GM19468 (cell line): Measurements from ENCODE around the gene SCN7A.

Source experiments
- ATAC-seq: cut with Tn5 transposase; IDR thresholded peaks from one replicate; pipeline ENCODE4 v1.9.1; 2021; ENCODE audit warnings: mild to moderate bottlenecking, moderate library complexity, moderate number of reproducible peaks; ENCODE audit not compliant: unreplicated experiment; ENCODE audit errors: extremely low read depth

Gene SCN7A

DNA sequence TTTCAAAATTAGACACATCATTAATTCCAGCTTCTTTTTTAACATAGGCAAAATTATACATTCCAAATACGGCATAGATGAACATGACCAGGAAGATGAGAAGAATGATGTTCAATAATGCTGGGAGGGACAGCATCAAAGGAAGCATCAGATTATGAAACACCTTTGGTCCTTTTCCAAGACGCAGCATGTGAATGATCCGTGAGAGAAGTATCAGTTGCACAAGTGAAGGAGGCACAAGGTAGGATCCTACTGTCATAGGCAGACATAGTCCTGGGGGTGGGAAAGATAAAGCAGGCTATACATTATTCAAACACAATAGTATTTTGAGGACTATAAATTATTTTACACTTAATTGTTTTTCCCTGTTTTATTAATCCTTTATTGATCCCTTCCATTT lies 87.7 kb downstream of the SCN7A start:
- no peak for ATAC-seq

DNA sequence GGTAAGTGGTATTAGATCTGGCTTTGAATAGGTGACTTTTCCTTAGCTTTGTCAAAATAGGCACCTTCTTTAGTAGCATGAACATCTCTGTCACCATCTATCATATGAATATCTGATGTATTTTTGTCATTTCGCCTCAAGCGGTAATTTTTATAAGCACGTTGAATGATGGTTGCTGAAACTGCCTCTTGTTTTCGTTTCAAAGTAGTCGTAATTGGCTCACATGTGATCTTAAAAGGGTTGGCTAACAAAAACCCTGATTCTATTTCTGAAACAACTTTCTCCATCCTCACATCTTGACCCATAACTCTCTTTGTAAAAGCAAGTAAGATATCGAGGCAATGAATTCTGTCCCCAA lies 88.5 kb downstream of the SCN7A start:
- ATAC-seq: no peak

DNA sequence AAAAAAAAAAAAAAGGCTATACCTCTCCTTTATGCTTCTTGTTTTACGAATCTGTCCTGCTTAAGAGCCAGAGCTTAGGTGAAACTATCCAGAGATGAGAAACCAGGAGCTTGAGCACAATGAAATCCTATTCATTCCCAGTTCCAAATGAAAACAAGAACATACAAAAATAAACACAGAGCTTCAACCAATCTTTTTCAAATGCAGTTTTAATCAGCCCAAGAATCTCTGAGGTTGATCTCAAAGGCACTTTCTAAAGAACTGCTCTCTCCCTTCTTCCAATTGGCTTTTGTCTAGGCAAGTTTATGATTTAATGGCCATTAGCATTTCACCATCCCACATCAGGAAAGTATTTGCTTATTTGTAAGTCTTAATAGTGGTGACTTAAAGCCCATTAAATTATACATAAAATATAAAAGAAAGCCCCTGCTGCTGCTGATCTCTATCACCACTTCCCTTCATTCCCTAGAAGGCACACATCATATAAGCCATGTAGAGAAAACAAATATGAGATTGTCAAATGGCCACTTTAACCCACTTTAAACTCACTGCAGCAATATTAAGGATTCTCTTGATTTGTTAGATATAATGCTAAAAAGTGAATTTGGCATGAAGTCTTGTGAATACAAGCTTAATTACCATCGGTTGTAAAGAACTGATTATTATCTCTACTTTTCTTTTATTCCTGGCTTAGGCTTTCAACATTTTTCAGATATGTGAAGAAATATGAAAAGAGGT lies 89.0 kb downstream of the SCN7A start:
- no peak for ATAC-seq

DNA sequence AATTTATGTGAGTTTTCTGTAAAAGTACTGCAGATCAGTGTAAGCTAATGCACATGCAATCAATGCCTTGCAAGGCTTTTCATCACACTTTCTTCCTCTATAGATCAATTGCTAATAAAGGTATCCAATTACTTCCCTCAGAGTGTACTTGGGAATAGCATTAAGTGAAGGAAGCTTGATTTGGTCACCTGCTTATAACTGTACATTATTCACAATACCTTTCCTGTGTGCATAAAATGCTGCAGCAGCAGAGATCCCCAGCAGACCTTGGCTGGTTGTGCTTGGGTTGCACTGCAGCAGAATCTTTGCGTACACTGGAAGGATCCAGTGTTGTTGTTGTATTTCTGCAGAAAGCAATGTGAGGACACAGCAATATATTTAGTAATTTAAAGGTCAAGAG lies 99.8 kb downstream of the SCN7A start:
- ATAC-seq: no peak

DNA sequence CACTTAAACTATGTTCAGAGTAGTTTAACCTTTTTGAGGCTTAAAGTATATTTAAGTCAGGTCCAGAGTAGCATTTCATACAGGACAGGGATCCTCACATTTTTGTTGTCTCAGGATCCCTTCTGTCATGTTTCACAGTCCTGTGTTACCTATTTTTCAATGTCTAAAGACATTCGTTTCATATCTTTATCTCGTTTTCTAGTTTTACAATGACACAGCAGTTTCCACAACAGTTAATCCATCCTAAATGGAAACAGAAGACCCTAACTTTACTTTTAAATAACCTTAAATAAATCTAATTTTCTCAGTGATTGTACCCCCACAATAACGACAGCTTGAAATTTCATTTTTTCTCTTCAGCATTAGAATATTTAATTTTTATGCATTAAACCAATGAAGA lies 101.0 kb downstream of the SCN7A start:
- ATAC-seq: no peak

DNA sequence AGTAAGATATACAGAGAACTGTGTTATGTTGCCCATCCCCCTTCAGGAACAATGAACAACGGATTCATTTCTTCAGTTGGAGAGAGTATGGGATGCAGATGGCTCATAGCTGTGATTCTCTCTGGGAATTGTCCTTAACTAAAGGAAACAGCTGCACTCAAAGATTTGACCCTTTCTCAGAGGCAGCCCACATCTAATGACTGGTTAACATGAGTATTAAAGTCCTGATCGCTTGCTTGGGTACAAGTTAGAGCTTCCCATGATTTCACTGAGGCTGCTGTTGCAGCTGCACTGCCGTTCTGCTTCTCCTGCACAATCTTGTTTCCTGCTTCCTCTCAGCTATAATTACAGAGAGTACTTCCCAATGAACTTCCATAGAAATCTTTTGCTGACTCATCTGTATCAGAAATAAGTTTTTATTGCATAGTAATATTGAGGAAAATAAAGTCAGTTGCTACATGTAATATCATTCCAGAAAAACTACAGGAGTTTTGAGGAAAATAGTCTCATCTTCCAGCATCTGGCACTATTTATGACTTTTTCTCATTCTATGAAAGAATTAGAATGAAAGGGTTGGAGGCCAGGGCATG lies 105.5 kb downstream of the SCN7A start:
- ATAC-seq: no peak

DNA sequence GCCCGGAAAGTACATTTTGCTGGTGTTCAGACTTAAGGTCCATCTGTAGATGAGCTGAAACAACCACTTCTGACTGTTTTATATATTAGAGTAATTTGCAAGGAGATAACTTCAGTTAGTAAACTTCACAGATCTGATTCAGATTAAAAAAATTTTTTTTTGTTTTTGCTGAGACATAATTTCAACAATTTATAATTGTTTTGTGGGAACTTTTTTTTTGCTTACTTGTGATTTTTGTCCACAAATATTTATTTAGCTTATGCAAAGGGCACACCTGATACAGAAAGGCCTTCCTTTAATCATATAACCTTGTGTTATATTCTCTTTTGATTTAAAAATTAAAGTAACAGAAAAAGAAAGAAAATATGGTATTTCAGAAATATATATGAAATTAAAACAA lies 108.7 kb downstream of the SCN7A start:
- ATAC-seq: no peak

DNA sequence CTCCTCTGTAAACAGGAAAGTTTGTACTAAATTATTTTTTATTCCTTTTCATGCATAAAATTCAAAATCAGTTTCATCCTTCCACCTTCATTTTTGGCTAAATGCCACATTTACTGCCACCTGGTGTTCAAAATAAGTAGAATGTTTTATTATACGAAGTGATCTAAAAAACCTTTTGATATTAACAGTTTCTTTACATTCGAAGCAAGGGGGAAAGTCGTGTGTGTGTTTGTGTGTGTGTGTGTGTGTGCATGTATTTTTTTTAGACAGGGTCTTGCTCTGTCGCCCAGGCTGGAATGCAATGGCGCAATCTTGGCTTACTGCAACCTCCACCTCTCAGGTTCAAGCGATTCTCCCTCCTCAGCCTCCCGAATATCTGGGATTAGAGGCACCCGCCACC lies 109.3 kb downstream of the SCN7A start:
- ATAC-seq: no peak

DNA sequence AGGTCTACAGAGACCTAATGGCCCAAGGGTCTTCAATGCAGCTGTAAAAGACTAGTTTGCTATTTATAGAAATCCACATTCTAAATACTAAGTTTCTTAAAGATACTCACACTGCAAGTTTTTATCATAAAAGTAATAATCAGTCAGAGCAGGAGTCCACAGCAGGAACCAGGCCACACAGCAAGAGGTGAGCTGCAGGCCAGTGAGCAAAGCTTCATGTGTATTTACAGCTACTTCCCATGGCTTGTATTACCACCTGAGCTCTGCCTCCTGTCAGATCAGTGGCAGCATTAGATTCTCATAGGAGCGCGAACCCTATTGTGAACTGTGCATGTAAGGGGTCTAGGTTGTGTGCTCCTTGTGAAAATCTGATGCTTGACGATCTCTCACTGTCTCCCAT lies 111.6 kb downstream of the SCN7A start:
- ATAC-seq: no peak

DNA sequence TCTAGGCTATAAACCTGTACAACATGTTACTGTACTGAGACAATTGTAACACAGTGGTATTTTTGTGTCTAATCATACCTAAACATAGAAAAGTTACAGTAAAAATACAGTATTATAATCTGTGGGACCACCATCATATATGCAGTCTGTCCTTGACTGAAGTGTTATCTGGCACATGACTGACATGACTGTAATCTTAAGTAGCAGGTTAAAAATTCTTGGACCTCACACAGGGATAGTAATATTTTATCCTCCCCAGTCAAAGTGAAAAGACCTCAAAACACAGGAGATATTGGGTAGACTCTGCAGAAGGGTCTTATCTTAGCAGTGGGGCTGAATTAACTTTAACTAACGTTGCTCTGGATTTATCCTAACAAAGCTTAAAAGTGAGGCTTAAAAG lies 113.4 kb downstream of the SCN7A start:
- ATAC-seq: no peak

DNA sequence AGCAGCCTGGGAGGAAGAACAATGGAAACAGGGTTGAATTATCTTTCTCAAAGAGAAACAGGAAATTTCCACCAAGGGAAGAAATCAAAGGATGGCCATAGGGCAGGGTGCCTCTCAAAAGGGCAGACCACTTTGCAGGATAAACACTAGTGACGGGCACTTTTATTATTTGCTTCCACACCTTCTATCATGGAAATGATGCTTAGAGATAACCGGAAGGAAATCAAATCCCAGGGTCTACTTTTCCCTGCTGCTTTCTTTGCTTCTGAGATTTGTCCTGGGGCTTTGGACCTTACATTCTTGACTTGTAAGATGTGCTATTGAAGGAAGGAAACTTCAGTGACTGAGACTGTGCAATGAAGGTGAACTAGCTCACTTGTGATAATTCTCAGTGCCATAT lies 117.2 kb downstream of the SCN7A start:
- ATAC-seq: no peak

DNA sequence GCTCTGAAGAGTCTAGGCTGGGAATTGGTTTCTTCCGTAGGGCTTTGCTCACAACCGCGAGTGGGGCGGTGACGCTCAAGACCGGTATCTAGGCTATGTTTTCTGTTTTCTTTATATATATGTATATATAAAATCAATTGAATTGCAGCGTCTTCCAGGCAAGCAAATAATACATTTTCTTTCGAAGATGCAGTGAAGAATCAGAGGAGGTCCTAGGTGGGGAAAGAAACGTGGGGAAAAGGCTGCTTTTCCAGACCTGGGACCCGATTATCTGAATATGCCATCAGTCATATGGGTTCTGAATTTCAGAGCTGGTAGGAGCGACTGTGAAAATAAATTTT lies 117.6 kb downstream of the SCN7A start:
- no peak for ATAC-seq

DNA sequence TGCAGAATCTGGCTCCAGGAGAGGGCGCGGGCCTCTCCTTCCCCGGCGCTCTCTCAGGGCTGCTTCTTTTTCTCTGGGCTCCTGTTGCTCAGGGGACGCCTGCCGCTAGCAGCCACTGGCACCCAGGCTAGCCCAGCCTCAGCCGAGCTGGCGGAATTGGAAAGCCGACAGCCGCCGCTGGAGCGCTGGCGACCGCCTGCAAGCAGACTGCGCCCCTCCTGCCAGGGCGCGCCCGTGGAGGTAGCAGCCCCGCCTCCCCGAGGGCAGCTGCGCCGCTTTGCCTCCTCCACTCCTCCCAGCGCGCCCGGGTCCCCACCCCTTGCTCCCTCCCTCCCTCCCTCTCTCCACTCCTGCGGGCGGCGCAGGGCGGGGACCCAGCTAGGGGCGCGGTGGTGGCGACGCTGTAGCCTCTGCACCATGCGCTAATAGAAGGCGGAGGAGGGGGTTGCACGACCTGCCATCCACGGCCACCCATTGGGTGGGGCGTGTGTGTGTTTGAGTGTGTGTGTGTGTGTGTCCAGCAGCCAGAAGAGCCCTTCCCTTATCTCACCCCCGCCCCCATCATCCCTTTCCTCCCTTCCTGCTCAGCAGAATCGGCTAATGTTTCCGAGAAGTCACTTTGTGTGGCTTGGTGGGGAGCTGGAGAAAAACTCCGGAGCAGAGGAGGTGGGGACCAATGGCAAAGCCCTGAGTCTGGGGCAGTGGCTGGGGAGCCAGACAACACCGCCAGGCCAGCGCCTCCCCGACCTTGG lies 118.1 kb downstream of the SCN7A start, which contains the start of gene SCN9A:
SCN9A (minus strand) TSS at position 209 of the 752 bp plus-strand sequence. CDS start 64,188 bp downstream, outside the sequence.
- no peak for ATAC-seq

DNA sequence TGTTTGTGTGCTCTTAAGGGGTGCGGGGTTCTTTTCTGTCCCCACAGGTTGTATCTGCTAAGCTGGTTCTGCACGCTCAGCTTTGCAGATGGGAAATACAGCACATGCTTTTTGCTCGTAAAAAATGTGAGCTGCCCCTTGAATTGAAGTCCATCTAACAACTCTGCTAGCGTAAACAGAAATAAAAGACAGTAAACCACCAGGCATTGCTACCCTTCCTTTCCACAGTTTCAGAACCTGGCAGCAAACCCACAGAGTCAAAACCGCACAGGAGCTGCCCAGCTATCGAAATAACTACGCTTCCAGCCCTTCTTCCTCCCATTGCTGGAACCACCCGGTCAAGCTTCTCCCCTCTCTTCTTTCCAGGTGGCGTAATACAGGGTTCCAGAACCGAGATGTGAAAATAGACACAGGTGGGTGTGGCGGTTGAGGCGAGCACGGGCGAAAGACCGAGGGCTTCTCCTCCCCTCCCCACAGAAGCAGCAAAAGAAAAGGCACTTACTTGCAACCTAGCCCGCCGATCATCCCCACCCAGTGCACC lies 118.8 kb downstream of the SCN7A start:
- ATAC-seq: no peak

DNA sequence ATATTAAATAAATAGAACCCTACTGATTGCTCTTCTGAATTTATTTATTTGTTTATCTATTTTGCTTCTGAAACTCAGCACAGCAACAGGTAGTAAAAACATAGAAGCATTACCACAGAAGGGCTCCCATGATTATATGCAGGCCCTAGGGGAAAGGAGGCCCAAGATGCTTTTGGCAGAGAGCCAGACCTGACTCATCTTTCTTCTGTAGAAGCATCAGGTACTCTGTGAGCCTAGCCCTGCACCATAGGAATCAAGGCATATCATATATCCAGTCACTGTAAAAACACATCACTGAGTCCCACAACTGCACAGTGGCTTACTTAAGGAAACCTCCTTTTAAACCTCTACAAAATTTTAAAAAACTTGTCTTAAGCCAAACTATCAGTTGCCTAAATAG lies 120.1 kb downstream of the SCN7A start:
- no peak for ATAC-seq

DNA sequence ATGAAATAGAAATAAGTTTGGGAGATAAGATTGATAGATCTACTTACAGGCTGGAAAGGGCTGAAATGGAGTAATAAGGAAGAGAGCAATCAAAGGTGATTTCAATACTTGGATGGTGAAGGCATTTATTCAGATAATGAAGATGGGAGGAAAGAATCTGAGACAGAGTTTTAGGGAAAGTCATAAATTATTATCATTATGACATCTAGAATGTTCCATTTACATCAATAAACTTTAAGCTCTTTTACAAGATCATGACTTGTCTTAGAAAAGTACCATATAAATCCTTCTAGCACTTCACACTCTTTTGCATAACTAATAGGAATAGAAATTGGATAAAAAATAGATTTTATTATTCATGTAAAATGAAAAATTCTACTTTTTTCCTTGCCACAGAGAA lies 120.5 kb downstream of the SCN7A start:
- ATAC-seq: no peak

DNA sequence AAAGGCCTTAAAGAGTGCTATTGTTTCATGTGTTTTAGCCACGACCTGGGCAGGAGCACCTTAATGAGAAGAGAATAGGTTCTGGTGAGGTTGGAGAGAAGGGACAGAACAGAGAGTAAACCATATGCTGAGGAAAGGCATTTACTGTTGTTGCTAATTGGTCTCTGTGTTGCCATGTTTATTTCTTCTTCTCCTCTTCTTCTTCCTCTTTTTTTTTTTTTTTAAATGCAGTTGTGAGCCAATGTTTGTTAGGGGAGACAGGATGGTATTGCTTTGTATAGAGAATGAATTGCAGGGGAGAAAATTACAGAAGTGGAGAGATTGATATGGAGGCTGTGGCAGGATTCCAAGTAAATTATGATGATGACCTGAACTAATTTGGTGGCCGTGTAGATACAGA lies 120.9 kb downstream of the SCN7A start:
- no peak for ATAC-seq

DNA sequence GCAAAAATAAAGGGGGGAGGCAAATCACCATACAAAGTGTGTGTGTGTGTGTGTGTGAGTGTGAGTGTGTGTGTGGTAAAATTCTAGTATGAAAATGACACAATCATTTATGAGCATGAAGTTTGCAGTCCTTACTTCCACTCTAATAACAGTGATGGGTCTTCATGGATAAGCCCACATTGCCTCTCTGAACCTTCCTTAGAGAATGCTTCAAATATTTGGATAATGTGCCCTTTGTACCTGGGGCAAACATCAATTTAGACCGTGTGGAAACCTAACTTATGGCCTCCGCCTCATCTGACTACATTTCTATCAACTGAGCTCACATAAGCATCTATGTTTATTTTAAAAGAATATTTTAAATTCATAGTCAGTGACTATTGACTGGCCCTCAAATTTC lies 122.0 kb downstream of the SCN7A start:
- no peak for ATAC-seq

DNA sequence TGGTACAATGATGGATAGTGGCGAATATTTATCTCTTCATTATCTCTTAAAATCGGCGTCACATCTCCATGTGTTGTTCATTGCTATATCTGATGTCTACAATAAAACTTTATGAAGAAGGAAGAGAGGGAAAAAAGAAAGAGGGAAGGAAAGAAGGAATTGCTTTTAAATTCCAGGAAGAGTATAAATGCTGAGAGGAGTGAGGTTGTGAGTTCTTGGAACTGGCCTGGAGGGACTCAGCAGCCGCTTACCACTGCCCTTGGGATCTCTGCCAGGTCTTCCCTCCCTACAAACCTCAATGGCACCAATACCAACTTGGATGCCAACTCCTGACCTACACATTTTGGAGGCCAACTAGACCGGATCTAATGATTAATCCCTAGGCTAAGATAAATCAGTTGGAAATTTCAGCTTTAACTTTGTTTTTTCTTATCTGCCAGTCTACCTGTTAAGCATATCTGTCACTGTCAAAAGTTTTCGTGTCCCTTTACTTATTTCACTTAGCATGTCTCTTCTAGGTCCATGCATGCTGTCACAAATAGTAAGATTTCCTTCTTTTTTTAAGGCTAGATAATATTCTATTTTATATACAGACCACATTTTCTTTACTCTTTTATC lies 128.1 kb downstream of the SCN7A start:
- ATAC-seq: no peak

DNA sequence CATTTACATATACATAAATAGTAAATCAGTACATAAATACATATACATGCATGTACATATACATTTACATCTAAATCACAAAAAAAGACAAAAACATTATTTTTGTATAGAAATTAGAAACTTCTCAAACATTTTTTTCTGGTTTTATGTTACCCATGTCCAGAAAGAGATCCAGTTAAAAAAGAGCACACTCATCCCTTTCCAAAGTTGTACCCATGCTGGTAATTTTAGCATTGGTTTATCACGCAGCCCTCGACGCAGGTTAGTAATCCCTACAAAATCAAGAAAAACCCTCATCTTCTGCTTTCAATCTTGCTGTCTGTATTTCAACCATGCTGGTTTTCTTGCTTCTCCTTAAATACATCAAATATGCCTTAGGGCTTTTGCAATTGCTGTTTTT lies 128.8 kb downstream of the SCN7A start:
- no peak for ATAC-seq
